Osteocyte (in vitro differentiated cells): Measurements from ENCODE around the gene HOXD3. TPM values are rescaled to one million over a fixed set of nuclear protein-coding genes. Genes with fewer than 3 reads are reported as not detected.

Experiments
- DNase-seq: peaks from one replicate; pipeline ENCODE4 v3.0.0; 2021; ENCODE audit warnings: mixed read lengths; ENCODE audit not compliant: unreplicated experiment; ENCODE audit errors: extremely low spot score
- H3K27ac Mint-ChIP-seq: one replicate; pipeline ENCODE4 v1.8.0; 2021; ENCODE audit warnings: mild to moderate bottlenecking, mixed read lengths; ENCODE audit not compliant: unreplicated experiment
- H3K27me3 Mint-ChIP-seq: one replicate; pipeline ENCODE4 v1.8.0; 2021; ENCODE audit warnings: mixed read lengths; ENCODE audit not compliant: unreplicated experiment
- H3K36me3 Mint-ChIP-seq: one replicate; pipeline ENCODE4 v1.8.0; 2021; ENCODE audit warnings: mixed read lengths; ENCODE audit not compliant: unreplicated experiment
- H3K4me1 Mint-ChIP-seq: one replicate; pipeline ENCODE4 v1.8.0; 2021; ENCODE audit warnings: mixed read lengths; ENCODE audit not compliant: unreplicated experiment
- H3K4me3 Mint-ChIP-seq: one replicate; pipeline ENCODE4 v1.8.0; 2021; ENCODE audit warnings: mild to moderate bottlenecking, moderate library complexity, mixed read lengths; ENCODE audit not compliant: unreplicated experiment
- H3K9me3 Mint-ChIP-seq: one replicate; pipeline ENCODE4 v1.8.0; 2021; ENCODE audit warnings: mixed read lengths; ENCODE audit not compliant: unreplicated experiment
- CTCF ChIP-seq: fragments of 200-600 bp; sonication (generic); IDR thresholded peaks from 2 replicates; pipeline ENCODE4 v1.5.0; 2021; ENCODE audit warnings: antibody characterized with exemption, mild to moderate bottlenecking, moderate library complexity
- total RNA-seq: library from RNA; stranded (reverse); gene quantifications from 2 replicates; pipeline ENCODE4 v1.2.1, GENCODE V29; 2021

HOXD3 gene
- total RNA-seq, 1 donor from 2014 or later: not detected

- Mint-ChIP-seq H3K27ac (no peak overlapping the region), H3K9me3 (no peaks in the 10 kb centered on the region), H3K27me3 (peaks cover 87% of the 10 kb centered on the region), H3K4me3 (no peak overlapping the region), H3K36me3 (no peaks in the 10 kb centered on the region), H3K4me1 (peaks cover 2% of the 10 kb centered on the region)
- no peak for TF ChIP-seq CTCF
- no peak for DNase-seq
Observed at GRCh38 chr2:176152350-176153181, 4.5 kb upstream of the HOXD3 start.

- no peak for TF ChIP-seq CTCF
Observed at GRCh38 chr2:176154576-176155252, 2.4 kb upstream of the HOXD3 start.

GRCh38 chr2:176155356-176156044 is 1.6 kb upstream of the HOXD3 start:
- Mint-ChIP-seq H3K9me3 (no peaks in the 10 kb centered on the region), H3K4me3 (no peak overlapping the region), H3K4me1 (peaks cover 14% of the 10 kb centered on the region), H3K36me3 (no peaks in the 10 kb centered on the region), H3K27me3 (peaks cover 82% of the 10 kb centered on the region), H3K27ac (no peak overlapping the region)
- no peak for TF ChIP-seq CTCF
- DNase-seq: no peak

More at GRCh38 chr2:176154576-176155252, 2.4 kb upstream of the HOXD3 start:
- no peak overlapping the region for H3K4me3 Mint-ChIP-seq
- no peaks in the 10 kb centered on the region for H3K9me3 Mint-ChIP-seq
- peaks cover 82% of the 10 kb centered on the region for H3K27me3 Mint-ChIP-seq
- DNase-seq: no peak
- H3K27ac Mint-ChIP-seq: no peak overlapping the region
- no peaks in the 10 kb centered on the region for H3K36me3 Mint-ChIP-seq
- H3K4me1 Mint-ChIP-seq: peaks cover 14% of the 10 kb centered on the region

GRCh38 chr2:176156301-176156806 is 753 bp upstream of the HOXD3 start:
- Mint-ChIP-seq H3K36me3 (no peaks in the 10 kb centered on the region), H3K9me3 (no peaks in the 10 kb centered on the region), H3K27ac (no peak overlapping the region), H3K4me3 (no peak overlapping the region), H3K4me1 (peaks cover 14% of the 10 kb centered on the region), H3K27me3 (peaks cover 81% of the 10 kb centered on the region)
- no peak for DNase-seq
- TF ChIP-seq CTCF: no peak
